GM18526 (cell line): Measurements from ENCODE around the gene CRYZL1.

Experiments
- POLR2A ChIP-seq: IDR thresholded peaks from 3 replicates; pipeline ENCODE4 v1.6.1; 2011; ENCODE audit not compliant: insufficient read length; ENCODE audit errors: extremely low read depth

The CRYZL1 gene

GRCh38 chr21:33558777-33559421, 82.6 kb downstream of the CRYZL1 start:
- TF ChIP-seq POLR2A: no peak

- no peak for TF ChIP-seq POLR2A
Observed at GRCh38 chr21:33557447-33557846, 84.1 kb downstream of the CRYZL1 start.

- TF ChIP-seq POLR2A: no peak
Observed at GRCh38 chr21:33554982-33555344, 86.6 kb downstream of the CRYZL1 start.

DNA sequence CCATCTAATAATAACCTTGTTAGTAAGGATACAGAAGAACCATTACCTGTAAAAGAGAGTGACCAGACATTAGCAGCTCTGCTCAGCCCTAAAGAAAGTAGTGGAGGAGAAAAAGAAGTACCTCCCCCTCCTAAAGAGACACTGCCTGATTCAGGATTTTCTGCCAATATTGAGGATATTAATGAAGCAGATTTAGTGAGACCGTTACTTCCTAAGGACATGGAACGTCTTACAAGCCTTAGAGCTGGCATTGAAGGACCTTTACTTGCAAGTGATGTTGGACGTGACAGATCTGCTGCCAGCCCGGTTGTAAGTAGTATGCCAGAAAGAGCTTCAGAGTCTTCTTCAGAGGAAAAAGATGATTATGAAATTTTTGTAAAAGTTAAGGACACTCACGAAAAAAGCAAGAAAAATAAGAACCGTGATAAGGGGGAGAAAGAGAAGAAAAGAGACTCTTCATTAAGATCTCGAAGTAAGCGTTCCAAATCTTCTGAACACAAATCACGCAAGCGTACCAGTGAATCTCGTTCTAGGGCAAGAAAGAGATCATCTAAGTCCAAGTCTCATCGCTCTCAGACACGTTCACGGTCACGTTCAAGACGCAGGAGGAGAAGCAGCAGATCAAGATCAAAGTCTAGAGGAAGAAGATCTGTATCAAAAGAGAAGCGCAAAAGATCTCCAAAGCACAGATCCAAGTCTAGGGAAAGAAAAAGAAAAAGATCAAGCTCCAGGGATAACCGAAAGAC, 87.1 kb downstream of the CRYZL1 start:
- TF ChIP-seq POLR2A: no peak

GRCh38 chr21:33552999-33553598, 88.4 kb downstream of the CRYZL1 start:
- TF ChIP-seq POLR2A: no peak

- TF ChIP-seq POLR2A: no peak
Observed at GRCh38 chr21:33552093-33552998, 89.2 kb downstream of the CRYZL1 start.

- no peak for TF ChIP-seq POLR2A
Observed at GRCh38 chr21:33551664-33552063, 89.9 kb downstream of the CRYZL1 start.

- no peak for TF ChIP-seq POLR2A
Observed at GRCh38 chr21:33550772-33551660, 90.5 kb downstream of the CRYZL1 start.

- no peak for TF ChIP-seq POLR2A
Observed at GRCh38 chr21:33549848-33550771, 91.4 kb downstream of the CRYZL1 start.

DNA sequence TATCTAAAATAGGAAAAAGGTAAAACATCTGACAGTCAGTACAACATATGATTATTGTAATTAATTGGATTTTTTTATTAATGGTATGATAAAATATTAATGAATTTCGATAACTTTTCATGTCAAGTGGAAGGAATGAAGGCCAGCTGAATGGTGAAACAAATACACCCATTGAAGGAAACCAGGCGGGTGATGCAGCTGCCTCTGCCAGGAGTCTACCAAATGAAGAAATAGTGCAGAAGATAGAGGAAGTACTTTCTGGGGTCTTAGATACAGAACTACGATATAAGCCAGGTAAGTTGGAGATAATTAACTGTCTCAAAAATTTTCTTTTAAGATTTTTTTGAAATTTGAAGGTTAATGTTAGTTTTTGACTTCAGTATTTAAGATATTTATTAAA, 95.5 kb downstream of the CRYZL1 start:
- TF ChIP-seq POLR2A: no peak

DNA sequence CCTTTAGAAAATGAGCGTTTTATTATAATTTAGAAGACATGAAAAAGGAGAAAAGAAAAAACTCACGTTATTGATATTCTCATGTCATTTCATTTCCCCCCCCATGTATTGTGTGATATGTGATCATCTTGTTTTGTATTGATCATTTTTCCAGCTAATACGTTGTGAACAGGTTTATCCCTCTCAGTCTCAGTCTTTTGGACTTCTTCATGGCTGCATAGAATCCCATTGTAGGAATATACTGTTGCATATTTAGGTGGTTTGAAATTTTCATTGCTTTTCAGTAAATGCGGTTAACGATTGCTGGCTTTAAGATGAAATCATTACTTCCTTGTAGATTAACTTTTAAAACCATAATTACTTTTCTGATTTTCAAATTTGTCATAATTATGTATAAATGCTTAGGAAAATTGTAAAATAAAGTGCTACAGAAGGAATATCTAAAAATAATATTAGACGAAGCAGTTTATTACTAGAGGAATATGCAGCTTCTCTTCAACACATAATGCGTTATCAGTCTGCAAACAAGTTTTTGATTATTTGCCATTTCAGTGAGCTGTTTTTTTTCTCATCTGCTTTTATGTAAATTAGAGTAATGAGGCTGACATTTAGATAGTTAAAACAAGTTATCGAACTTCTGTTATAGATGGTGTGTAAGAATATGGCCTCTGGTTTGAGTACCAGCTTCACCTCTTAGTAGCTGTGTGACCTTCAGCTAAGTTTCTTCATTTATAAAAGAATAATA, 96.9 kb downstream of the CRYZL1 start:
- no peak for TF ChIP-seq POLR2A

- no peak for TF ChIP-seq POLR2A
Observed at GRCh38 chr21:33543505-33544129, 97.9 kb downstream of the CRYZL1 start.
